GM12865 (cell line): ENCODE data around the gene KIR2DL1.
"Not testable (repeated sequence)": the region's sequence is repeated elsewhere in the genome, so short reads cannot be mapped to it uniquely, and the experiment has no call there.

ENCODE experiments used
- DNase-seq: peaks from one replicate; pipeline ENCODE4 v3.0.0; 2010; ENCODE audit warnings: low read depth
- H3K4me3 ChIP-seq: 2 replicates; pipeline ENCODE4 v1.5.1; 2011; ENCODE audit warnings: mild to moderate bottlenecking, low read depth, low read length, control low read depth
- TF ChIP-seq, protein P1 (sequence below): IDR thresholded peaks from 2 replicates; pipeline ENCODE4 v1.5.1; 2011; ENCODE audit warnings: low read length, control low read depth, low read depth, inconsistent platforms; ENCODE audit not compliant: insufficient read depth; ENCODE audit errors: missing control alignments

KIR2DL1 gene

DNA sequence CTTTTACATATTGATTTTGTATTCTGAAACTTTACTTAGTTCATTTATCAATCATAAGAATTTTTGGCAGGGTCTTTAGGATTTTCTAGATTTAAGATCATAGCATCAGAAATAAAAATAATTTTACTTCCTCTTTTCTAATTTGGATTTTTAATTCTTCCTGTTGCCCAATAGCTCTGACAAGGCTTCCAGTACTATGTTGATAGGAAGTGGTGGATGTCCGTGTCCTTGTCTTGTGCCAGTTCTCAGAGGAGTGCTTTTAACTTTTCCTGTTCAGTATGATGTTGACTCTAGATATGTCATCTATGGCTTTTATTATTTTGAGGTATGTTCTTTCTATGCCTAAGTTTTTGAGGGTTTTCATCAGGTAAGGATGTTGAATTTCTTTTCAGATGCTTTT is 26.2 kb downstream of the KIR2DL1 start:
- no peak for DNase-seq
- TF ChIP-seq, protein P1, sequence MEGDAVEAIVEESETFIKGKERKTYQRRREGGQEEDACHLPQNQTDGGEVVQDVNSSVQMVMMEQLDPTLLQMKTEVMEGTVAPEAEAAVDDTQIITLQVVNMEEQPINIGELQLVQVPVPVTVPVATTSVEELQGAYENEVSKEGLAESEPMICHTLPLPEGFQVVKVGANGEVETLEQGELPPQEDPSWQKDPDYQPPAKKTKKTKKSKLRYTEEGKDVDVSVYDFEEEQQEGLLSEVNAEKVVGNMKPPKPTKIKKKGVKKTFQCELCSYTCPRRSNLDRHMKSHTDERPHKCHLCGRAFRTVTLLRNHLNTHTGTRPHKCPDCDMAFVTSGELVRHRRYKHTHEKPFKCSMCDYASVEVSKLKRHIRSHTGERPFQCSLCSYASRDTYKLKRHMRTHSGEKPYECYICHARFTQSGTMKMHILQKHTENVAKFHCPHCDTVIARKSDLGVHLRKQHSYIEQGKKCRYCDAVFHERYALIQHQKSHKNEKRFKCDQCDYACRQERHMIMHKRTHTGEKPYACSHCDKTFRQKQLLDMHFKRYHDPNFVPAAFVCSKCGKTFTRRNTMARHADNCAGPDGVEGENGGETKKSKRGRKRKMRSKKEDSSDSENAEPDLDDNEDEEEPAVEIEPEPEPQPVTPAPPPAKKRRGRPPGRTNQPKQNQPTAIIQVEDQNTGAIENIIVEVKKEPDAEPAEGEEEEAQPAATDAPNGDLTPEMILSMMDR, result no peak
- H3K4me3 ChIP-seq, result no peak overlapping the region

DNA sequence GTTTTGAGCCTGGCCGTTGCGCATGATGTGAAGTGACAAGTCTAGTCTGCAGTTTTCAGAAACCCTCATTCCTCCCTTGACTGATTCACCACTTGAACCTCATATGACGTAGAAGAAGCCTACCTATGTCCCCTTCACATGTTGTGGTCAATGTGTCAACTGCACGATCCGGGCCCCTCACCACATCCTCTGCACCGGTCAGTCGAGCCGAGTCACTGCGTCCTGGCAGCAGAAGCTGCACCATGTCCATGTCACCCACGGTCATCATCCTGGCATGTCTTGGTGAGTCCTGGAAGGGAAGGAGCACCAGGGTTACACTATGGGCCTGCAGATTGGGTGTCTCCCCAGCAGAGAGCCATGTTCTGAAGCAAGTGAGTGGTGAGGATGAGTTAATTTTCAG is 33.8 kb downstream of the KIR2DL1 start, which contains the start of gene KIR2DL4:
Gene KIR2DL4, plus strand, starts transcription at position 201 of the 400 bp plus-strand sequence. Its CDS starts 42 bp downstream, at position 243.
- TF ChIP-seq, protein P1, result no peak
- no peak within 1 kb of the TSS for H3K4me3 ChIP-seq
- DNase-seq, result peak; percentile 14

DNA sequence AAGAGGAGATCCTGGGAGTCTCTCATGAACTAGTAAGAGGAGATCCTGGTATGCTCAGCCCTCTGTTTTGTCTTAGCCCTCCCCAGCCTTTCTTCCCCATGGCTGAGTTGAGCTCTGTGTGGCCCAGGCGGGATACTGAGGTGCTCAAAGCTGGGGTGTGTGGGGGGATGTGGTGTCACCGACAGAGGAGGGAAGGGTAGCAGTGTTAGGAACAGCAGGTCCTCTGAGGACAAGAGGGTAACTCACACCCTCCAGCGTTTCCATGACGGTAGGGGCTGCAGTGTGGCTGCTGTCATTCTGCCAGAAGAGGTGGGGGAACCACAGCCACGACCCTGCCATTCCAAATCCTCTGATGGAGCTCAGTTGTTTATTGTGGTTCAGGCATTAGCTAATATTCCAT is 34.5 kb downstream of the KIR2DL1 start:
- no peak overlapping the region for H3K4me3 ChIP-seq
- no peak for DNase-seq
- TF ChIP-seq, protein P1, result no peak

DNA sequence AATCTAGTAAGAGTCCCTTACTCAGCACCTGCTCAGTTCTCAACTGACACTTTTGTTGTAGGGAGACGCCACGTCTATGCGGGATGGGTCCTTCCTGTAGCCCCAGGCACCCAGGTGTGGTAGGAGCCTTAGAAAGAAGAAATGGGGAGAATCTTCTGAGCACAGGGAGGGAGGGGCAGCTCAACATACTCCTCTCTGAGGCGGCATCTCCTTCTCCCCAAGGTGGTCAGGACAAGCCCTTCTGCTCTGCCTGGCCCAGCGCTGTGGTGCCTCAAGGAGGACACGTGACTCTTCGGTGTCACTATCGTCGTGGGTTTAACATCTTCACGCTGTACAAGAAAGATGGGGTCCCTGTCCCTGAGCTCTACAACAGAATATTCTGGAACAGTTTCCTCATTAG is 35.0 kb downstream of the KIR2DL1 start:
- TF ChIP-seq, protein P1, result no peak
- no peak overlapping the region for H3K4me3 ChIP-seq
- no peak for DNase-seq

DNA sequence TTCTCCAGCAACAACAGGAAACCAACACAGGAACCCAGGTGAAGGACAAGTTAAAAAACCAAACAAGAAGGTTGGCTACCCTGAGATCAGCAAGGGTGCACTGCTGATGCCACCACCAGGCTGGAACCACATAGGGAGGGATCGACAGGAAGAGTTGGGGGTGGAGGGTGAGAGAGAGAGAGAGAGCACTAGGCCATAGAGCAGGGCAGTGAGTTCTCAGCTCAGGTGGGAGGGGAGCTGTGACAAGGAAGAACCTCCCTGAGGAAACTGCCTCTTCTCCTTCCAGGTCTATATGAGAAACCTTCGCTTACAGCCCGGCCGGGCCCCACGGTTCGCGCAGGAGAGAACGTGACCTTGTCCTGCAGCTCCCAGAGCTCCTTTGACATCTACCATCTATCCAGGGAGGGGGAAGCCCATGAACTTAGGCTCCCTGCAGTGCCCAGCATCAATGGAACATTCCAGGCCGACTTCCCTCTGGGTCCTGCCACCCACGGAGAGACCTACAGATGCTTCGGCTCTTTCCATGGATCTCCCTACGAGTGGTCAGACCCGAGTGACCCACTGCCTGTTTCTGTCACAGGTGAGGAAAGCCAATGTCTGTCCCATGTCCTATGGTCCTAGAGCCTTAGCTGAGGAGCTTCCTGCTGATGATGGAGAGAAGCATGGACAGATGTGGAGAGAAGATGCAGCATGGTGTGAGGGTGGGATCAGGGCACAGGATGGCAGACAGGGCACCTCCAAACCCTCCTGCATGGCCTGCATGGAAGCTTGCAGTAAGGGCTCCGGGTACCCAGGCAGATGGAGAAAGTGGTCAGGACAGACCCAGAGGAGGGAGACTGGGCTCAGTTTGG is 36.3 kb downstream of the KIR2DL1 start:
- no peak overlapping the region for H3K4me3 ChIP-seq
- TF ChIP-seq, protein P1, result no peak

DNA sequence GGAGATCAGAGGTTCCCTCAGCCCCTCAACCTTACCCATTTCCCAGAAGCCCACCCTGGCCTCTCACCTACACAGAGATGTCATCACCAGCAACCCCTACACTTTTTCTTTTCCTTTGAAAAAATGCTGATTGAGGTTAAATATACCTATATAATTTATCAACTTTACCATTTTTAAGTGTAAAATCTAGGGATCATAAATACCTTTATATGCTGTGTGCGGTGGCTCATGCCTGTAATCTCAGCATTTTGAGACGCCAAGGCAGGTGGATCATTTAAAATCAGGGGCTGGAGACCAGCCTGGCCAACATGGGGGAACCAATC is 36.9 kb downstream of the KIR2DL1 start:
- no peak for DNase-seq
- H3K4me3 ChIP-seq, result no peak overlapping the region
- TF ChIP-seq, protein P1, result no peak

More for the DNA sequence above, 36.3 kb downstream of the KIR2DL1 start:
- DNase-seq, result no peak

DNA sequence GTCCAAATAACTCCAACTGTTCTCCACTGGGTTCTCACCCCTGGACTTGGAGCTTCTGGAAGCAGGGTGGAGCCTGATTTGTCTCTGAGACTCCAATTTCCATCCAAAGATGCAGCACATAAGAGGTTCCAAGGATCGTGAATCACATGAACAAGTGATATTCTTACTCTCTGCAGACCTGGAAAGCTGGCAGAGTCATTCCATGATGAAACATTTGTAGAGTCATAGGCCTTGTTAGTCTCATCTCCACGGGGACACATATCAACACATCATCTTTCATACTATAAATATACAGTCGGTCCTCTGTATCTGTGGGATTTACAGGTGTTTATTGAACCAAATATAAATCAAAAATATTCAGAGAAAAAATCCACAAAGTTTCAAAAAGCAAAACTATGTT is 45.0 kb downstream of the KIR2DL1 start:
- not testable (repeated sequence) for H3K4me3 ChIP-seq

DNA sequence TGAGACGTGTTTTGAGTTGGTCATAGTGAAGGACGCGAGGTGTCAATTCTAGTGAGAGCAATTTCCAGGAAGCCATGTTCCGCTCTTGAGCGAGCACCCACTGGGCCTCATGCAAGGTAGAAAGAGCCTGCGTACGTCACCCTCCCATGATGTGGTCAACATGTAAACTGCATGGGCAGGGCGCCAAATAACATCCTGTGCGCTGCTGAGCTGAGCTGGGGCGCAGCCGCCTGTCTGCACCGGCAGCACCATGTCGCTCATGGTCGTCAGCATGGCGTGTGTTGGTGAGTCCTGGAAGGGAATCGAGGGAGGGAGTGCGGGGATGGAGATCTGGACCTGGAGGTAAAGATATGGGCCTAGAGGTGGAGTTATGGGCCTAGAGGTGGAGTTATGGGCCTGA is 46.7 kb downstream of the KIR2DL1 start, which contains the start of gene KIR3DL1:
Gene KIR3DL1, plus strand, starts transcription at position 218 of the 400 bp plus-strand sequence.
- DNase-seq, H3K4me3 ChIP-seq: not testable (repeated sequence)

More for the DNA sequence above, 45.0 kb downstream of the KIR2DL1 start:
- DNase-seq, result not testable (repeated sequence)
